GM19372 (cell line): ENCODE results near the gene PLD4.
"Not testable (repeated sequence)": the region's sequence is repeated elsewhere in the genome, so short reads cannot be mapped to it uniquely, and the experiment has no call there.

Source experiments
- ATAC-seq: cut with Tn5 transposase; IDR thresholded peaks from one replicate; pipeline ENCODE4 v1.9.1; 2021; ENCODE audit warnings: mild to moderate bottlenecking, low read depth, moderate library complexity; ENCODE audit not compliant: unreplicated experiment

The PLD4 gene

DNA sequence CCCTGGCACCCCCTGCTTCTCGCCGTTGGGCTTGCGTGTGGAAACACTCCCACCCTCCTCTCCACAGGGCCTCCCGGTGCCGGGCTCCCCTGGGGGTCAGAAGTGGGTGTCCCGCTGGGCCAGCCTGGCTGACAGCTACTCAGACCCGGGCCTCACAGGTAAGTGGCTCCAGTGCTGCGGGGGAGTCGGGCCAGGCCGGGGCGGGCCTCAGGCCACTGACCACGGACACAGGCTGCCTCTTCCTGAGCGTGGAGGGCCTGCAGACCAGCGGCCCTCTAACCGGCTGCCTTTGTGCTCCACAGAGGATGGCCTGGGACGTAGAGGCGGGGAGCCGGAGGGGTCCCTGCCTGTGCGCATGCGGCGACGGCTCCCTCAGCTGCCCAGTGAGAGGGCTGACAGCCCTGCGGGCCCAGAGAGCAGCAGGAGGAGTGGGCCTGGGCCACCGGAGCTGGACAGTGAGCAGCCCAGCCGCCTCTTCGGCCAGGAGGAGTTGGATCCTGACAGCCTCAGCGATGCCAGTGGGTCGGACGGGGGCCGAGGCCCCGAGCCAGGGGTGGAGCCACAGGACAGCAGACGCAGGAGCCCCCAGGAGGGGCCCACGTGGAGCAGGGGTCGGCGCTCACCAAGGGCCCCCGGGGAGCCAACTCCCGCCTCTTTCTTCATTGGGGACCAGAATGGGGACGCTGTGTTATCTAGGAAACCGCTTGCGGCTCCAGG lies 38.5 kb upstream of the PLD4 start:
- no peak for ATAC-seq

DNA sequence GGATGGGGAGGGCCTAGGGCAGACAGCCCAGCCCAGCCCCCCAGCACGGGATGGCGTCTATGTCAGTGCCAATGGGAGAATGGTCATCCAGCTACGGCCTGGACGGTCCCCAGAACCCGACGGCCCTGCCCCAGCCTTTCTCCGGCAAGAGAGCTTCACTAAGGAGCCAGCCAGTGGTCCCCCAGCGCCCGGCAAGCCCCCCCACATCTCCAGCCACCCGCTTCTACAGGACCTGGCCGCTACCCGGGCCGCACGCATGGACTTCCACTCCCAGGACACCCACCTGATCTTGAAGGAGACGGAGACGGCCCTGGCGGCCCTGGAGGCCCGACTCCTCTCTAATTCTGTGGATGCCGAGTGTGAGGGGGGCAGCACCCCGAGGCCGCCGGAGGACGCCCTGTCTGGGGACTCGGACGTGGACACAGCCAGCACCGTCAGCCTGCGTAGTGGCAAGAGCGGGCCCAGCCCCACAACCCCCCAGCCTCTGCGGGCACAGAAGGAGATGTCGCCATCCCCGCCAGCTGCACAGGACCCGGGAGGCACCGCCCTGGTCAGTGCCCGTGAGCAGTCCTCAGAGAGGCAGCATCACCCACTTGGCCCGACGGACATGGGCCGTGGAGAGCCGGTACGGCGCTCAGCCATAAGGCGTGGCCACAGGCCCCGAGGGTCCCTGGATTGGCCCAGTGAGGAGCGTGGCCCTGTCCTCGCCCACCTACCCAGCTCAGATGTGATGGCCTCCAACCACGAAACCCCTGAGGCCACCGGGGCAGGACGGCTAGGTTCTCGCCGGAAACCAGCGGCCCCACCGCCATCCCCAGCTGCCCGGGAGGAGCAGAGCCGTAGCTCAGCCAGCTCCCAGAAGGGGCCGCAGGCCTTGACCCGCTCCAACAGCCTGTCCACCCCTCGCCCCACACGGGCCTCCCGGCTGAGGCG lies 37.7 kb upstream of the PLD4 start:
- ATAC-seq = no peak

DNA sequence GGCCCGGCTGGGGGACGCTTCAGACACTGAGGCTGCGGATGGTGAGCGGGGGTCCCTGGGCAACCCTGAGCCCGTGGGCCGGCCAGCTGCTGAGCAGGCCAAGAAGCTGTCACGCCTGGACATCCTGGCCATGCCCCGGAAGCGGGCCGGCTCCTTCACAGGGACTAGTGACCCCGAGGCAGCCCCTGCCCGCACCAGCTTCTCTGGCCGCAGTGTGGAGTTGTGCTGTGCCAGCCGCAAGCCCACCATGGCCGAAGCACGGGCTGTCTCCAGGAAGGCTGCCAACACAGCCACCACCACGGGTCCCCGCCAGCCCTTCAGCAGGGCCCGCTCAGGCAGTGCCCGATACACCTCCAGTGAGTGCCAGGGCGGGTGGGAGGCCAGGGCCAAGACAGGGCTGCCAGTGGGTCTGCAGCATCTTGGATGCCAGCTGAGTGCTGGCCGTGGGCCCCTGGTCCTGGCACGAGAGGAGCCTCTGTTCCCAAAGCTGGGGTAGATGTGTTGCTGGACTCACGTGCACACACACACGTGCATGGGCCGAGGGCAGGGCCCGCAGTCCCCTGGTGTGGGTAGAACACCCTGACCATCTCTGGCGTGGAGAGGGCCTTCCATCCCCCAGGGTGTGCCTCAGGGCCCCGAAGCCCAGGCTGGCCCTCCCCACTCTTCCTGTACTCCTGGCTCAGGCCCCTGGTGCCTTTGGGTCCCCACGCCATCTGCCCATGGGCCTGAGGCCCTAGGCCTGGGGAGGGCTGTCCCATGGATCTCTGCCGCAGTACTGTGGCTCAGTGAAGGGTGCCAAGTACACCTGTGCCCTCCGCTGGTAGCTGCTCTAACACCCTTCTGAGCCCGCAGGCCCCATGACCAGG lies 36.8 kb upstream of the PLD4 start:
- no peak for ATAC-seq

DNA sequence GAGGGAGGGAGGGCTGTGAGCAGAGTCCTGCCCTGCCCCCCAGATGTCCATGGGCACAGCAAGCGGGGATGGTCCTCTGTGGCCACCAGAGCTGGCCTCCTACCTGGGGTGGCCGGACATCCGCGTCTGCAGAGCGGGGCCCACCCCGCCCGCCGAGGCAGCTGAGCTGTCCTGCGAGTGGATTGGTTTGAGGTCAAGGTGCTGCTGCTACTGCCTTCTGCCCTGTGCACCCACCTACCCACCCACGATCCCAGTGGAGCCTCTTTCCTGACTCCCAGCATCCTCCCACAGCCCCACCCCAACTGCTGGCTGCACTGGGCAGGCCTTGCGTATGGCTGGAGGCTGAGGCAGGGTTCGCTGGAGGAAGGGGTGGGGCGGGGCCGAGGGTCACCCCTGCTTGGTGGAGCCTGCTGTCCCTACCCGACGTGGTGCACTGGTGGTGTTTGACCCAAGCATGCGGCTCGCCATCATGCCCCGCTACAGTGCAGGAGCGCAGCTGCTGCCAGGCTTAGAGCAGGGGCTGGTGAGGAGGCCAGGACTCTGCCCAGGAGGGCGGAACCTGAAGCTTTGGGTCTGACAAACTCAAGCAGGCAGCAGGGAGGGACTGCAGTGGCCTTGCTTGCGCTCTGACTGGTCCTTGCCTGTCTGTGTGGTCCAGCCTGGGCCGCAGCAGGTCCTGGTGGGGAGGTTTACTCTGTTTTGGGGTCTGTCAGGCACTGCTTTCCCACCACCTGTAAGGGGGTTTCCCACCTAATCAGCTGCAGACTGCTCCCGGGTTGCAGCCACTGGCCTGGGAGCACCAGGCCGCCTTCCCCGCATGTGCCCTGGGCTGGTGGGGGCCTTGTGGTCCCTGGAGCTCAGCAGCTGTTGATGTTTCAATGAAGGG lies 35.9 kb upstream of the PLD4 start:
- no peak for ATAC-seq

DNA sequence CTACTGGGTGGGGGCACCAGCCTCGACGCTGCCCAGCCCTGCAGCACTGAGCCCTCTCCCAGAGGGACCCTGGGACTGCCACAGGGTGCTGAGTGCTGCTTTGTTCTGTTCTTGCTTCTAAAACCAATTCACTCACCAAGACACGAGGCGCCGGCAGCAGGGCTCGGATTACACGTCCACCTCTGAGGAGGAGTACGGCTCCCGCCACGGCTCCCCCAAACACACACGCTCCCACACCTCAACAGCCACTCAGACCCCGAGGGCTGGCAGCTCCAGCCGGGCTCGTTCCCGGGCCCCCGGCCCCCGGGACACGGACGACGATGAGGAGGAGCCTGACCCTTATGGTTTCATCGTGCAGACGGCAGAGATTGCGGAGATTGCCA lies 35.3 kb upstream of the PLD4 start:
- no peak for ATAC-seq

DNA sequence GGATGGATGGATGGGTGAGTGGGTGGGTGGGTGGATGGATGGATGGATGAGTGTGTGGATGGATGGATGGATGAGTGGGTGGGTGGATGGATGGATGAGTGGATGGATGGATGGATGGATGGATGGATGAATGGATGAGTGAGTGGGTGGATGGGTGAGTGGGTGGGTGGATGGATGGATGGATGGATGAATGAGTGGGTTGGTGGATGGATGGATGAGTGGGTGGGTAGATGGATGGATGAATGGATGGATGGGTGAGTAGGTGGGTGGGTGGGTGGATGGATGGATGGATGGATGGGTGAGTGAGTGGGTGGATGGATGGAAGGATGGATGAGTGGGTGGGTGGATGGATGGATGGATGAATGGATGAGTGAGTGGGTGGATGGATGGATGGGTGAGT lies 34.4 kb upstream of the PLD4 start:
- not testable (repeated sequence) for ATAC-seq

DNA sequence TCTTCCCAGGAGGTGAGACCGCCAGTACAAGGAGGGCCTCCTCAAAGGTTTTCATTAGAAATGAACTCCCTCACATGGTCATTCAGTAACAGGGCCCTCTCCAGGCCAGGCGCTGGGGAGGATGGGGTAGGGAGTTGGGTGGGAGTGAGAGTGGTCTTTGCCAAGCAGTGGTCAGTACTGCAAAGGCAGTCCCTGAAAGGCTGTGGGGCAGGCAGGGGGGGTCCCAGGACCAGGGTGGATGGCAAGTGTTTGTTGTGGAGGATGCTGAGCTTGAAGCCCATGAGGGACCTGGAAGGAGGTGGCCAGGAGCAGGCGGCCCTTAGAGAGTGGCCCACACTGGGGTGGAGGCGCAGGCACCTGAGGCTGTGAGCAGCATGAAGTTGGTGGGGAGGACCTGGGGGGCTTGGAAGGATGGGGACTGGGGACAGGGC lies 33.5 kb upstream of the PLD4 start:
- no peak for ATAC-seq

DNA sequence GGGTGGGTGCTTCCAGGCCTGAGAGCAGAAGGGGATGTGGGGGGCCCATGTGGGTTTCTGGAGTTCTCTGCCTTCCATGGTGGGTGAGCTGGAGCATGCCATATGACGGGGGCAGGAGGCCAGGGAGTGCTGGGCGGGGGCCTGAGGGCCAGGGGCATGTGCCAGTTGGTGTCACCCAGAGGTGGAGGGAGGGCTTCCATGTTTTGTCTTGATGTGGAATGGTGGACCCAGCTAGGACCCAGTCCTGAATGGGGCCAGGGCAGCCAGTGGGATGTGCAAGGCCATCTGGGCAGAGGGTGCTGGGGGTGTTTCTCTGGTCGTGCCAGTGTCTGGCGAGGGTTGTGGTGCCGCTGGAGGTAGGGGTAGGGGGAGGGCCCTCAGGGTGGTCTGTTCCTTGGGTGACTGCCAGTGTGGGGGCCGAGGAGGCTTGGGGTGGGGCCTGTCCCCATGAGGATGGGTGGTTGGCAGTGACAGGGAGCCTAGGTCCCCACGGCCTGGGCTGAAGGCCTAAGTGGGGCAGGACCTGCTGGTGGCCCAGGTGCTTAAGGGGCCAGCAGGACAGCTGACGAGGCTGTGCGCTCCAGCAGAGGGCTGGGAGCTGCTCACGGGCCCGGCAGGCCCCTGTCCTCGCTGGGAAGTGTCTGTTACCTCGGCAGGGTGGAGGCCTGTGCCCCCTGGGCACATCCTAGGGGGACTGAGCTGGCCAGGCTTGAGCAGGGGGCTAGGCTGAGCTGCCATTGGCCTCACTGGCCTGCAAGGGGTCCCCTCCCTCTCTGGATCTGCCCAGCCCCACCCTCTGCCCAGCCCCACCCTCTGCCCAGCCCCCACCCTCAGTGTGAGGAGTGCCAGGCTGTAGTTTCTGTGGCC lies 32.8 kb upstream of the PLD4 start:
- no peak for ATAC-seq

DNA sequence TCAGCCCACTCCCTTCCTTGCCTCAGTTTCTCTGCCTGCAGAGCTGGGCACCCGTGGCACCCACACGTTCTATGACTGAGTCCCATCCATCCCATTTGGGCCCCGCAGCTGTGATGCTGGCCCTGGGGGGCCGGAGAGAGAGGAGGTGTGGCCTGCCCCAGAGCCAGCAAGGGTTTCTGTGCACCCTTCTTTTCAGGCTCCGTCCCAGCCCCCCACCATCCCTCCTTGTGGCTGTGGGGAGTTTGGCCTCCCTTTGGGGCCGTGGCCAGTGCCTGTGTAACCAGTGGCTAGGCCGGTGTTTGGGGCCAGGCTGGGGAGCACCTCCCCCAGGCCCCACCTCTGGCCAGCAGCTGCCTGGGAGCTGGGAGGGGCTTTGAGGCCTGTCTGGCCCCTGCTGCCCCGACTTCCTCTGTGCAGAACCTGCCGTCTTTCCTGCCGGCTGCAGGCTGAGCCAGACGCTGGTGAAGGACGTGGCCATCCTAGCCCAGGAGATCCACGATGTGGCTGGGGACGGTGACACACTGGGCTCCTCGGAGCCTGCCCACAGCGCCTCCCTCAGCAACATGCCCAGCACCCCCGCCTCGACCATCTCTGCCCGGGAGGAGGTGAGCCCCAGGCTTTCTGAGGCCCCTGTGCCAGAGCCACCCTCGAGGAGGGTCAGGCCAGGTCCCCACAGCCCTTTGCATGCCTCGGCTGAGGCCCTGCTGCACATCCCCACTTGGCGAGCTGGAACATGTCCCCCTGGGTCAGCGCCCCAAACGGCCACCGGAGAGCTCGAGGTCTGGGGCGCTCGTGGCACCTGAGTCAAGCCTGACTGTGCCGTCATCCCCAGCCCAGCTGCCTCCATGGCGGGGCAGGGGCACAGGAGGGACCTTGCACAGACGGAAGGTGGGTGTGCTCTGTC lies 31.9 kb upstream of the PLD4 start:
- no peak for ATAC-seq

DNA sequence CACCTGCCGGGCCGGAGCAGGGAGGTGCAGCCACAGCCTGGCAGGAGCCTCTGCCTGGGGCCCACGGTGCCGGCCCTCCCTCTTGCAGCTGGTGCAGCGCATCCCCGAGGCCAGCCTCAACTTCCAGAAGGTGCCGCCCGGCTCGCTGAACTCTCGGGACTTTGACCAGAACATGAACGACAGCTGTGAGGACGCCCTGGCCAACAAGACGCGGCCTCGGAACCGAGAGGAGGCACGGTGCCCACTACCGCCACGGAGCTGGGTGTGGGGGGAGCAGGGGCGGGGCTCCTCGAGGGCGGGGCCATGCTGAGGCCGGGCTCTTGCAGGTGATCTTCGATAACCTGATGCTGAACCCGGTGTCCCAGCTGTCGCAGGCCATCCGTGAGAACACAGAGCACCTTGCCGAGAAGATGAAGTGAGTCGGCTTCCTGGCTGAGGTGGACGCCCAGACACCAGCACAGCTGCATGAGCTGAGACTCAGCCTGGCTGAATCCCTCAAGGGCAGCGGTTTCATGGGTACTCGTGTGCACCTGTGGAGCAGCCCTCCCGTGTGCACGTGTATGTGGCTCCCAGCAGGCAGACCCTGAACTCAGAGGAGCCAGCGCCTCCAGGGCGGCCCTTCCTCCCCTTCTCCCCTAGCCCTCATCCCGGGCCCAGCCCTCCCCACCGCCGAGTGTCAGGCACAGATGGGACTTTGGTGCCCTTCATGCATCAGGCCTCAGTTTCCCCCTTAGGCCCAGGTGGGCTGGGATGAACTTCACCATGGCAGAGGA lies 31.1 kb upstream of the PLD4 start:
- ATAC-seq = no peak

DNA sequence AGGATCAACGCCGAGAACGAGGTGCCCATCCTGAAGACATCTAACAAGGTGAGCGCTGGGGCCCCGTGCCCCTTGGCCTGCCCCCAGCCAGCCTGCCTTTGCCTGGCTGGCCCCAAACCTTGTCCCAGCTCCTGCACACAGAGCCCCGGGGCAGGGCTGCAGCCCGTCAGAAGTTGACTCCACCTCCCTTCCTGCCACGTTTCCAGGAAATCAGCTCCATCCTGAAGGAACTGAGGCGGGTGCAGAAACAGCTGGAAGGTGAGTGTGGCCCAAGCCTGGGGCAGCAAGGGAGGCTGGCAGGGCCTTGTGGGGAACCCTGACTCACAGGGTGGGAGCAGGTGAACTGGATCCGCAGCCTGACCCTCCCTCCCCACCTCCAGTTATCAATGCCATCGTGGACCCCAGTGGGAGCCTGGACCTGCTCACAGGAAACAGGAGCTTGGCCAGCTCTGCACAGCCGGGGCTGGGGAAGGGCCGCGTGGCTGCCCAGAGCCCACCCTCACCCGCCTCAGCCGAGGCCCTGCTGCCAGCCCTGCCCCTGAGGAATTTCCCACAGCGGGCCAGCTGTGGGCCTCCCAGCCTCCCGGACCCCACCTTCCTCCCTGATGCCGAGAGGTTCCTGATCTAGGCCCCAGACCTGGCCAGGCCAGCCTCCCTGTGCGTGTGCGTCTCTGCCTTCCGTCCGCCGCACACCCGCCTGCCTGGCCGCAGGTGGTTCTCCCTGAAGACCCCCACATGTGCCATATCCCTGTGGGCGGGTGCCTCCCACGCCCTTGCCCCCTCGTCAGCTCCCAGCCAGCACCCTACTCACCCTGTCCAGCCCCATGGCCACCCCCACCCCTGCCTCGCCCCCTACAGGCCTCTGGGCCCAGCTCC lies 30.1 kb upstream of the PLD4 start:
- no peak for ATAC-seq

DNA sequence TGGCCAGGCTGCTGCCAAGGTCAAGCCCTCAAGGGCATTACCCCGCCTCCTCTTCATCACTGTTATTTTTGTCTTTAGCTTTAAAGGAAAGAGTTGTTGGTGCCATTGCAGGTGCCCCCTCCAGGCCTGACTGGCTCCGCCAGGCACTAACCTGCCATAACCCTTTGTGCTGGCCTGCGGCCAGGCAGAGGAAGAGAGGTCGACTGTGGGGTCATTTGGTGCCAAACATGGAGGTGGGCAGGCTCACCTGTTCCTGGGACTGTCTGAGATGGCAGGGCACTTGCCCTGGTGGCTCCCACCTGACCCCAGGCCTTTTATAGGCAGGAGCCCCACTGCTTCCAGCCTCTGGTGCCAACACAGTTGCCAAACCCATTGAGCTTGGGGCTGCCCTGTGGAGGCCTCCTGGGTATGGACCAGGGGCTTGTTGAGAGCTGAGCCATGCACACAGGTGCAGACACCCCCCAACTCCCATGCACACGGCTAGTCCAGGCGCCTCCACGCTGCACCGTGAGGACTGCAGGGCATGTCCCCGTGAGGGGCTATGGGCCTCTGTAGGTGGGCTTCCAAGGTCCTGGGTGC lies 29.4 kb upstream of the PLD4 start:
- ATAC-seq = no peak

DNA sequence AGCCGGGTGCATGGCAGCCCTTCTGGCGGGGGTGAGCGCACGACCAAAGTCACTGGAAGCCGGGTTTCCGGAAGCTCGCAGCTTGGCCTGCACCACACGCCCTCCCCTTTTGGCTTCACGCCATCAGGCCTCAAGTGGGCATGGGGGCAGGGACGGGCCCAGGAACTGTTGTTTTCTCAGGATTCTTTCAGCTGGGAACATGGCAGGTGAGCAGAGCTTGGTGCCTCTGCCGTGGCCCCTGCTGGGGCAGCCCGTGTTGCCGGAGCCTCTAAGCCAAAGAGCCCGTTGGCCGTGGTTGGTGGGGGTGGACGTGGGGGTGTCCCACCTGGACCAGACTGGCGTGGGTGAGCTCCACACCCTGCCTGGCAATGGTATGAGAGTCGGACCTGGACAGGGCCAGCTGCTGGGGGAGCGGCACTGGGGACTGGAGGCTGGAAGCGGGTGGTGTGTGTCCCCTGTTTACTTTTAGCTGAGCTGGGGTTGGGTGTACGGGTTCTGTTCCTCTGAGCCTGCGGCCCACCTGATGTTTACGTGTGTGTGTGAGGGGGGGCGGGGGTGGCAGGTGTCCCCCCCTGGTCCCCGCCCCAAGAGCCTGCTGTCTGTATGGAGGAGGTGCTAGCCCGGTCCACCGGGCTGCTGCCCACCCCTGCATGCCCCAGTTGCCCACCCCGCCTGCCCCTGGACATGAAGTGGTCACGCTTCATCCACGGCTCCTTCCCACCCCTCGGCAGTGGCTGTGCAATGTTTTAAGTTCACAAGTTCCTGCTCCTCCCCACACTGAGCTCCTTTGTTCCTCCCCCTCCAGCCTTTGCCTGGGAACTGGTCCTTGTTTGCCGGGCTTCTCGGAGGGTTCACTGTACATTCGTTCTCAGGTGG lies 28.7 kb upstream of the PLD4 start:
- ATAC-seq = no peak

DNA sequence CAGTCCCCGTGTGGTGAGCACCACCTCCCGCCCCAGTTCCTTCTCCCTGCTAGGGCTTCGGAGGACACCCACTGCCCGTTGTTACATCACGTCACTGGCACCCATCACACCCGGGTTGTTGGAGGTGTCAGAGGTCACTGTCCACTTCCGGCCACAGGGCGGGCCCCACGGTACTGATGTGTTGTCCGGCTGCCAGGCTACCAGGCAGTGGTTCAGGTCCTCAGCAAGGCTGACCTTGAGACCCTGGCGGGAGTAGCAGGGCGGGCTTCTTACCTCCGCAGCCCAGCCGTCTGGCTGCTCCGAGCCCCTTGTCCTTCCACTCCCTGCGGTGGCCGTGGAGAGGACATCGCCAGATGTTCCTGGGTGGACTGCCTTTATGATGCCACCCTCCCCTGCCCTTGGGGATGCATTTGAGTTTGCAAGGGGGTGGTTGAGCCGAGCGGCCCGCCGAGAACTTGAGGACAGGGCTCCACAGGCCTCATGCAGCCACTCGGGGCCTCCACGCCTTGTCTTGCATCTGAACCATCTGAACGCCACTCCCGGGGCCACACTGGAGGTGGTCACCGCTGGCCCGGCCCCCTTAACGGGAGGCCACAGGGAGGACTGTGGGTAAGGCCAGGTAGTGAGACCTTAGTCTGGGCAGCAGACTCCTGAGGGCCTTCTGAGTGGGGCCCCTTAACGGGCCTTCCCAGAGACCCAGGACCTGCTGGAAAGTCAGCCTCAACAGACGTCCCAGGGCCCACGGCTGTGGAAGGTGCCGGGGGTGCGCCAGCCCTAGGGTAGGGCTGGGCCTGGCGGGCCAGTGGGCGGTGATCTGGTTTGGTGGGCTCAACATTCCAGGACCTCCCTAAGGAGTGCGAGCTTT lies 27.1 kb upstream of the PLD4 start:
- ATAC-seq = no peak
